DMS114 treated with DMSO at 0.1 percent for 48 hours (cell line): Measurements from ENCODE around the gene BCL2L11.

ENCODE experiments used
- DNase-seq: peaks from one replicate; lab custom pipeline; 2025; ENCODE audit not compliant: unreplicated experiment; lab: John Stamatoyannopoulos, UW

BCL2L11 gene

GRCh38 chr2:111167863-111168162 lies 47.1 kb downstream of the BCL2L11 start:
- no peak for DNase-seq

DNA sequence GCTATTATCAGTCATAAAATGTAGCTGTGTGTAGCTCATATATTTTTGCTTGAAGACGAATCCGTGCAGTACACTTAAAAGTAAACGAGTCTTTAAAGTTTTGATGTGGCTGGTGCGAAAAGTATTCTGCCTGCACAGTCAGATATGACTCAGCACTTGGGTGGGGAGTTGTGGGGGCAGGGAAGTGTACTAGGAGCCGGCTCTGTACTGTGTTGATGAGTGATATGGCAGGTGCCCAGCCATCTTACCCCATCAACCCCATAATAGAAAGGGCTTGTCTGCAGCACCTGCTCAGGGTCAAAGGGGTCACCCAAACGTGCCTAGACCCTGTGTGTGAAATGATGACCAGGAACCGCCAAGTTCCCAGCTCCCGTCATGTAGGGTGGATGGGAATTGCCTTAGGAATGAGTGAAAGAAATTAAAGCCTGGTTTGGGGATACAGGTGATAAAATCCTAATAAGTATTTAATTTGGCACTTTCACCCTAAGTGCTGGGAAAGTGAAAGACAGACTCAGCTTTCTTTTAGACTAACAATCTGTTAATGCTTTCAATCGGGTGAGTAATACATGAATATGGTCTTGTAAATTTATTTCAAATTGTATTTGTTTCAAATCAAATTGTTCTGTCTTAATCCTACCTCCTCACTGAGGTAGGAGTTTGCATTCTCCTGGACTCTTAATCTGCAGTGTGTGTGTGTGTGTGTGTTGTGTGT lies 48.0 kb downstream of the BCL2L11 start:
- DNase-seq = no peak

DNA sequence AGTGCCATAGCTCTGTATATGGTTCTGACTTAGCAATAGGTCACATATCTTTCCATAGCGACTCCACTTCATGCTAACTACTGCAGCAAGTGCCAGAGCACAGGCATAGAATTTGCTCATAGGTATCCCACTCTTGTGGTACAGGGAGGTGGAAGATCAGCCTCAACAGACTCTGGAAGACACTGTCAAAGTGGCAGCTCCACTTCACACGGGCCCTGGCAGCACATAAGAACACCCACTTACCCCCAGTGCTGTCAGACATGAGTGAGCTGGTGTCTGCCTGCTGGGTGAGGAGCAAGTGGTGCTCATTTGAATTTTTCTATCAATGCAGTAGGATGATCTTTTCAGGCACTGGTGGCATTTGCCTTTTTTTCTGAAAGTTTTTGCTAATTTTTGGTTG lies 48.6 kb downstream of the BCL2L11 start:
- DNase-seq = no peak

DNA sequence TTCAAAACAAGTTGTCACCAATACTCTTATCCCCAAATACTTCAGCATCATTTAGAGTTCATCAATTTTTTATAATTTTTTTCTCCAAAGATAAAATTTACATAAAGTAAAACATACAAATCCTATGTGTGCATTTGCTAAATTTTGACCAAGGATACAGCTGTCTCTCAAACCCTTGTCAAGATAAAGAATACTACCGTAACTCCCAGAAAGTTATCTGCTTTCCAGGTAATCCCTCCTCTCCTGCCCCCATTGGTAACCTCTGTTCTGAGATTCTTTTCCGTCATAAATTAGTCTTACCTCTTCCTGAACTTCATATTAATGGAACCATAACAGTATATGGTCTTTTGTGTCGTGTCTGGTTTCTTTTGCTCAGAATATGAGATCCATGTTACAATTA lies 49.2 kb downstream of the BCL2L11 start:
- no peak for DNase-seq

GRCh38 chr2:111171337-111171930 lies 50.7 kb downstream of the BCL2L11 start:
- DNase-seq = no peak

GRCh38 chr2:111172666-111173065 lies 52.0 kb downstream of the BCL2L11 start:
- no peak for DNase-seq

DNA sequence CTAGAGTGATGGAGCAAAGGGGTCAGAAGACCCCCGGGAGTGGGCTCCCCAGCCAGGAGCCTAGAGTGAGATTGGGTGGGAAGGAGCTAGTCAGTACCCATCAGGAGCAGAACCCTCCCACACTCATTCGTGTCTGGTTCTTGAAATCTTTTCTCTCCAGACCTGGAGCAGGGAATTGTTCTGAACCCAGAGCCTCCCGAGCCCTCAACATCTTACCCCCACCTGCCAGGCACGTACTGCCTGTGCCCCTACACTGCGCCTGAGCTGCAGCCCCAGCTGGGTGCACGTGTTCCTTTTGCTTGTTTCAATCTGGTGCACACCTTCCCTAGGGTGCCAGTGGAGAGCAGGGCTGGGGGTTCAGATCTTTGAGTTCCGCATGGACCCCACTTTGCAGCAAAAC lies 52.6 kb downstream of the BCL2L11 start:
- DNase-seq = no peak

- DNase-seq = no peak
Observed at GRCh38 chr2:111173856-111174255, 53.1 kb downstream of the BCL2L11 start.

DNA sequence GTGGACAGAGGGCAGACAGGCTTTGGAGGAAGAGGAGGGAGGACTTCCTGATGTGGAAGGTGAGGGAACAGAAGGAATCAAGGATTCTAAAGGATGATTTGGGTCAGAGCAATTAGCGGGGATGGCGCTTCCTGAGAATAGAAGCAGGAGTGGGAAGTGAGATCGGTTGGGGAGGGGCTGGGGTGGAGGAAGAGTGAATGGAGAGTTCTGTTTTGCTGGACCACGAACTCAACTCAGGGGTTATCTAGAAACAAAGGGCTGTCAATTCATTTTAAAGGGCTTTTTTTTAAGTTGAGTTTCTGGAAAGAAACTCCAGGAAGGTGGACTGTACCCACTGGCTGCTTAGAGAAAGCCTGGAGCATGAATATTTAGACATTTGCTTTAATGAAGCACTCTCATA lies 54.9 kb downstream of the BCL2L11 start:
- no peak for DNase-seq

GRCh38 chr2:111176388-111176787 lies 55.7 kb downstream of the BCL2L11 start:
- no peak for DNase-seq

DNA sequence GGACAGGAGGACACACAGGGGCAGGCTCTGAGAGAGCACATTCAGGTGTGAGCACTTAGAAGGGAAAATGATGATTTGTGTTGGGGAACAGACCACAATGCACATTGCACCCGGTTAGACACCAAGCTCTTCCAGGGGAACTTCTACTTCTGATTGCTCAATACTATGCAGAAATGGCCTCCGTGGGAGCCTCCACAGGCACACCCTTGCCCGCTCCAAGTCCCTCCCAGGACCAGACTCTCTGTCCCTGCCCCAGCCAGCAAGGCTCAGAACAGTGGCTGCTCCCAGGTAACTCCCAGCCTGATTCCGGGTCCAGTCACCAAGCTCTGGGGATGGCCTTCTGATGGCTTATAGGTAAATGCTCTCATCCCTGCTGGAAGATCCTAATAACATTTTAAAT lies 56.2 kb downstream of the BCL2L11 start:
- no peak for DNase-seq

DNA sequence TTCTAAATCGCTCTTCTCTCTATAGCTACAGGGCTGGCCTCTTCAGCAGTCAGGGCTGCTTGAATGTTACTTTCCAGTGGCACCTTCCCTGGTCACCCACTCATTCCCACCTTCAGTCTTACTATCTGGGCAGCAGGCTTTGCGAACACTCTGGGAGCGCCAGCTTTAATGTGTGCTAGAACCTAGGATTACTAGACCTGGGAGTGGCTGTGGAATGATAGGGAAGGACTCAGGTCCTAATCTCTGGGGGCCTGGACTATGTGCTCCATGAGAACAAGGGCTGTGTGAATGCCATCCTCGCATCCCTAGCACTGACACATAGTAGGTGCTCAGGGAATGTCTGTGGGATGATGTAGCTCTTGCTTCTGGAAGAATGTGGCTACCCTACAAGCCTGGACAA lies 57.6 kb downstream of the BCL2L11 start:
- no peak for DNase-seq

- DNase-seq = no peak
Observed at GRCh38 chr2:111178730-111179405, 58.2 kb downstream of the BCL2L11 start.

DNA sequence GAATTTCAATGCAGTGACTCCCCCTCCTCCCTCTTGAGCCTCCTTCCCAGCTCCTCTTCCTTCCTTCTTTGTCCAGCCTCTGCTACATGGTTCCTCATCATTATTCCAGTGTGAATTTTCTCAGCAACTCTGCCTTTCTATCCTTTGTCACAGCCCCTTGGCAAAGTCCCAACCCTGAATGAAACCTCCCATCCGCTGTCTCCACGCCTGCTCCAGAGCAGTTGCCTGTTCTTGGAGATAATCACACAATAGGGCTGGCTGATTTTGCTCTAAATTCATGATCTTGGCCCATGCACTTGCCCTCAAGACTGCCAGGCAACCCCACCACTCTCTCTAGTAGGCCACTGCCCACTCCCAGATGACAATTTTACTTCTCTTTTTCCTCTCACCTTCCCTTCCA lies 61.4 kb downstream of the BCL2L11 start:
- DNase-seq = no peak

DNA sequence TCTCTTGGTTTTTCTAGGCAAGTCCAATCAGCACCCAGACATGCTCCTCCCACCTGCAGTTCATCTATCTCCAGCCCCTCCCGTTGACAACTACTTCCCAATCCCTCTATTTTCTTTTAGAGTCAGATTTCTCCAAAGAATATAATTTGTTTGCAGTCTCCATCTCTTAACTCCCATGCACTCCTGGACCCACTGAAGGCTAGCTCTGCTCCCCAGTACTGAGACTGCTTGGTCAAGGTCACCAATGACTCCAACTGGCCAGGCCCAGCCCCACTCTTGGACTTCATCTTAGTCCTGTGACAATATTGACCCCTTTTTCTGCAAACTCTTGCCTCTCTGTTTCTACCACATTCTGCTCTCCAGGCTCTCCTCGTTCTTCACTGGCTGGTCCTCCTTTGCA lies 62.0 kb downstream of the BCL2L11 start:
- no peak for DNase-seq

DNA sequence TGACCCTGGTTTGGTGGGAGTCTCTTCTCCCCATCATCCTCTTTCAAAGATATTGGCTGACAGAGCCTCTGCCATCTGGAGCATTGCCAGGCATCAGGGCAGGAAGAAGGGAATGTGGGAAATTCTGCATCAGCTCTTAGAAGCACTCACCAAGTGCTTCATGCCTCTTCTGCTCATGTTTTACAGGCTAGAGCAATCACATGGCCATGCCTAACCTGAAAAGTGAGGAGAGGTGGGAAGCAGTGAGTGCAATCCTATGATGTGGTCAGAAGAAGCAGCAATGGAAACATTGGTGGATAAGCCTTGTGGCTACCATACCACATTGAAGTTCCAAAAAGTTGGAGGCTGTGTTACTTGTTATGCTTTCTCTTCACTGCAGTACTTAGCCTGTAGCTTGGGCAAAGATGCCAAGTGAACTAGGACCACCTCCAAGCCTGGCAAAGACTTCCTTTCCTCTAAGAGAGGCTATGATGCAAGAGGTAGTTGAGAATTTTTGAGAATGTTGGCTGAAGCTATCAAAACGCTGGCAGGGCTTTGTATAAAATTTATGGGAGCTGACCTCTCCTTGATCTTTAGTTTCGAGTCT lies 64.1 kb downstream of the BCL2L11 start:
- DNase-seq = no peak

- no peak for DNase-seq
Observed at GRCh38 chr2:111185361-111186022, 64.8 kb downstream of the BCL2L11 start.

DNA sequence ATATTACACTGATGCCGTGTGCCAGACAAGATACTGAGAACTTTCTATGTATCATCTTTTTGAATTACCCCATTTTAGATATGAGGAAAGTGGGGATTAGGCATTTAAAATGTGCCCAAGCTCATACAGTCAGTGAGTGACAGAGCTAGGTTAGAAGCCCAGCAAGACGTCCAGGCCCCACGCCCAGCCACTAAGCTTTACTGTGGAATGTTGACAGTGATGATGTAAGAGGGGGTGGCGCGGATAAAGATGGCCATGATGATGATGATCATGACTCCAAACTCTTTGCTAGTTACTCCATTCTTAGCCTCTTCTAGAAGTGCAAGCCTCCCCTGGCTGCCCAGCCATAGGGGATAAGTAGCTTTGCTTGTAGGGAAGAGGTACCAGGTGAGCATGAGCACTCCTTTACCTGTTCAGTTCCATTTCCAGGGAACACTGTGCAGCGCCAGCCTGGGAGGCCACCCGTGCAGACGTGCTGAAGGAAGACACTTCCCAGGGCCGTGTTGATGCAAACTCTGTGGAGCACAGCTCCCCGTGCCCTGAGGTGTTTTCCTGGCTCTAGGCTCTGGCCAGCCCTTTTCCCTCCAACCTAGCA lies 65.5 kb downstream of the BCL2L11 start:
- no peak for DNase-seq

DNA sequence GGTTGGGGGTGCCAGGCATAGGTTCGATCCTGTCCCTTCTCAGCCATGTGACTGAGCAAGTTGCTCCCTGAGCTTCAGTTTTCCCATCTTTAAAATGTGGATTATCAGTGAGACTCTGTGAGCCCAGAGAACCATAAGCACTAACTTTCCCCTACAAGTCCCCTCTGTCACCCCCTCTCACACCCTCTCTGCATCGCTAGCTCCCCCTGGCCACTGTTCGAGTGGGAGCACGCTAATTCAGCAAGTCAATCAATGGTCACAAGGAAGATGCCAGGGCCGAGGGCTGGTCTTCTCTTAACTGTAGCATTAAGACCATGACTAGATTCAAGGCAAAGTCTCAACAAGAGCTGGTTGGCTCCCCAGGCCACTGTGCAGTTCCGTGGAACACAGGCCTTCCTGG lies 66.2 kb downstream of the BCL2L11 start:
- DNase-seq = no peak

DNA sequence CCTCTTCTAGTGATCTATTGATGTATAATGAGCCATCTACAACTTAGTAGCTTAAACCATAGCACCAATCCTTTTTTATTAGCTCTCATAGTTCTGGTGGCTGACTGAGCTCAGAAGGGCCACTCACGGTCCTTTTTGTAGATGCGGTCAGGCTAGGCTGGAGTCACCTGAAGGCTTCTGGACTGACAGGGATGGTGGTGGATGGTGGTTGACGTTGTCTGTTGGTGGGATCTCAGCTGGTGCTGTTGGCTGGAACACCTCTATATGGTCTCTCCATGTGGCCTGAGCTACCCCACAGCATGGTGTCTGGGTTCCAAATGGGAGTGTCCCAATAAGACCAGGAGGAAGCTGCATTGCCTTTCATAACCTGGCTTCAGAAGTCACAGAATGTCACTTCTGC lies 68.0 kb downstream of the BCL2L11 start:
- DNase-seq = no peak

GRCh38 chr2:111189106-111189505 lies 68.4 kb downstream of the BCL2L11 start:
- DNase-seq = no peak
